Smooth muscle cell of the brain vasculature (primary cell): ENCODE measurements around the gene LTBP2.

Source experiments
- DNase-seq: peaks from one replicate; pipeline ENCODE4 v3.0.0-alpha.2; 2012; ENCODE audit warnings: low read depth, low spot score

LTBP2 gene

GRCh38 chr14:74508292-74508731 lies 103.7 kb downstream of the LTBP2 start:
- DNase-seq: no peak

- no peak for DNase-seq
These were observed 104.2 kb downstream of the LTBP2 start for GRCh38 chr14:74507840-74508239.

- no peak for DNase-seq
These were observed 105.0 kb downstream of the LTBP2 start for GRCh38 chr14:74507085-74507484.

GRCh38 chr14:74506411-74506851 lies 105.6 kb downstream of the LTBP2 start:
- no peak for DNase-seq

GRCh38 chr14:74505831-74506230 lies 106.2 kb downstream of the LTBP2 start:
- no peak for DNase-seq

- no peak for DNase-seq
These were observed 106.9 kb downstream of the LTBP2 start for GRCh38 chr14:74504874-74505720.

DNA sequence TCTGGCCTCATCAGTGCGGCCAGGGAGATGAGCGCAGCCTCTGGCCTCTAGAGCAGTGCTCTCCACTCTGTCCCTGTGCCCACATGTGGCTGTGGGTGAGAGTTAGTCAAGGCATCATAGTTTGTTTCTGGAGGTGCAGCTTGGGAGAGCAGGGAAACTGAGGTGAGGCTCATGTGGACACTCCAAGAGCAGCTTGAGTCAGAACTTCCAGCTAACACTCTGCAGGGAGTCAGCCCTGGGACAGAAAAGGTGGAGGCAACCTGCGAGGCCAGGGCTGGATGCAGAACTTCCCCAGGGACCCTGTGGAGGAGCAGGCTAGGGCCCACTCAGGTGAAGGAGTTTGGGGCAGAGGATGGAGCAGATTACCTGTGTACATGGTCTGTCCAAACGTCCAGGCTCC lies 107.6 kb downstream of the LTBP2 start:
- no peak for DNase-seq

DNA sequence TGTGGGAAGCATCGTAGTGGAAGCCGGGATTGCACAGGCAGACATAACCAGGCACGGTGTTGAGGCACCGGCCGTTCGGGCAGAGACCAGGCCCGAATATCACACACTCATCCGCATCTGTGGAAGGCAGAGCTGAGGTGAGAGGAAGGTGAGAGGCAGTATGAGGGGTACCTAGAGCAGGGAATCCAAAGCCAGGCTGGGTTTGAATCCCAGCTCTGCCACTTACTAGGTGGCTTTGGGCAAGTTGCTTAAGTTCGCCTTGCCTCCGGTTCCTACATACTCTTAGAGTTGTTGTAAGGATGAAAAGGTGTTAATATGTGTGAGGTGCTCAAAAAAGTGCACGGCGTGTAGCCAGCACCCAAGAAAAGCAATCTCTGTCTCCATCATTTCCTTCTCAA lies 108.1 kb downstream of the LTBP2 start:
- no peak for DNase-seq

- DNase-seq: no peak
These were observed 108.6 kb downstream of the LTBP2 start for GRCh38 chr14:74503291-74503937.

DNA sequence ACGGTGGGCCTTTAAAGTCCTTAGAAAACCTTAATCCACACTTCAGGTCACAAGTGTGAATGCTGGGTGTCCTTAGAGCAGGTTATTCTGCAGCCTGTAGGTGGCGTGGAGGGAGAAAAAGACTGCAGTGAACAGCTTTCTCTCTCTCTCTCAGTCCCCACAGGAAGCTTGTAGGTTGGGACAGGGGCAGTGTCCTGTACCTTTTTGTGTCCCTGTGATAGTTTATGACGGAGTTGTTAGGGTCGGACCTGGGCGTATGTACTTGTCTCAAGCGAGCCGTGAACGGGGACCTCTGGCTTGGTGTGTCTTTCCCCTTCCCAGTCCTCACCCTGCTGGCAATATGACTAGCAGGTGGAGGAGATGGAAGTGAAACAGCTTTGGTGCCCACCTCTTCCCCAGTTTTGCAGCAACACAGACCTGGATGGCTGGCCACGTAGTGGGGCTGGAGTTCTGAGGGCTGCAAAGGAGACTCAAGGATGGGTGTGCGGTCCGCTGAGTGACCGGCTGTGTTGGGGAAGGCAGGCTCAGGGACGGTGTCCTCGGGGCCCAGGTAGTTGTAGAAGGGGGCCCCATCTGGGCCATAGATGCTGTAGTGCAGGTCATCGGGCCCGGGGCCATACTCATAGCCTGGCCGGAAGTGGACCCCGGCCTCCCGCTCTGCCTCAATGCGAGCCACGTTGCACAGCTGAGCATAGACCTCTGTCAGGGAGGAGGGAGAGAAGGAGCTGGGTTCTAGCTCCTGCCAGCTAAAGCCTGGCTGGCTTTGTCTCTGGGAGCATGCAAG lies 109.6 kb downstream of the LTBP2 start:
- no peak for DNase-seq

DNA sequence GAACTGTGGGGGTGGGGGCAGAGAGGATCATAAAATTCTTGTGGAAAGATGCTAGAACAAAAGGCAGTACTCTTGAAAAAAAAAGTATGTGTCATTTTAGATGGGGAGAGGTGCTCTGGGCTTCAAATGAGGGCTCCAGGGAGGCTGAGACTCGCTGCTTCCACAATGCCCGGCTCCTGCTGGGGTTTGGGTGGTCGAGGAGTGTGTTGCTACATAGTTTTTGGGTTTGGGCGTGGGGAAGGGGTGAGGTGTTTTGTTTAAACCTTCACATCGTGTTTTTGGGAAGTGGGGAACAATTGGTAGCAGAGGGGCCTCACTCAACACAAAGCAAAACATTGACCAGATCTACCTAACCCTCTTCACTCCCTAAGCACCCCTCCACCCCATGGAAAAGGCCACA lies 110.3 kb downstream of the LTBP2 start:
- no peak for DNase-seq

DNA sequence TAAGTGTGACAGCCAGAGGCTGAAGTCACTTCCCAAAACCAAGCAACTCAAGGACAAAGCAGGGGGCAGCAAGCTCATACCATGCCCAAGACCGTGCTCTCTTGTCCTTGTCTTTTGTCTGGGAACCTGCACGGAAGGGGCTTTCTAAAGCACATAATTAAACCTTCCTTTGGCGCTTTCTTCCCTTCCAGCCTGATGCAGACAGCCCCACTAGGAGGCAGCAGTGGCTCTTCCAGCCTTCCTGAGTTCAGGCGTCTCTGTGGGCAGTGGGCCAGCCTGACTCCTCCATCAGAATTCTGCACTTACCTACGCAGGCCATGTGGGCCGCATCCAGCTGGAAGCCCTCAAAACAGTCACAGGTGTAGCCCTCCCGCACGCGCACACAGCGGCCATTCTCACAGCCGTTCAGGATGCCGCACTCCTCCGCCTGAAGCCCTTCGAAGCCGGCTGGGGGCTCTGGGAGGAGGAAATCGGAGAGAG lies 110.9 kb downstream of the LTBP2 start:
- no peak for DNase-seq

DNA sequence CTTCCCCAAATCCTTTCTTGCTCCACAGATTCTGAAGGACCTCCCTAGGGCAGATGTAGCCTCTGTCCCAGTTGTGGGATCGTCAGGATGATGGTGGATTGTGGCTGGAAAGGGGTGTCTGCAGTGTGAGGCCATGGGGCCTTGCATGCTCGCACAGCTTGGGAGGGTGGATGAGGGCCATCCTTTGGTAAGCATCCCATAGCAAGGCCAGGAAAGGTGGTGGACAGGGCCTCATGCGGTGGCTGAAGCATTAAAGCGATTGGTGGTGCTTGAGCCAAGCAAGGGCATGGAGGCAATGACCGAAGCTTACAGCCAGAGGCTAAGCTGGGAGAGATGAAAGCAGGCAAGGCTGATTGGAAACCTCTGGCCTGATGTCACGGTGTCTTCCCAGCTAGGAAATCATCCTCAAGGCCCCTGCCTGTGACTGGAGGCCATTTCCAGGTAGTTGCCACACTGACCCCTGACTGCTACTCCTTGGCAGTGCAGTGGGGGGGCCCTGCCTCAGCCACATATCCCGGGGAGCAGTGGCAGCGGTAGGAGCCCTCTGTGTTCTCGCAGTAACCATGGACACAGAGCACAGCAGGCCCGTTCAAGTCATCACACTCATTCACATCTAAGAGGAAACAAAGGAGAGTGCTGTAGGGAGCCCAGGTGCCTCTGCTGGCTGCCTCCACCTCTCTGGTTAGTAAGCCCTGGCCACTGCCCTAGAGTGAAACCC lies 111.5 kb downstream of the LTBP2 start:
- no peak for DNase-seq

- DNase-seq: no peak
These were observed 116.7 kb downstream of the LTBP2 start for GRCh38 chr14:74495356-74495755.

DNA sequence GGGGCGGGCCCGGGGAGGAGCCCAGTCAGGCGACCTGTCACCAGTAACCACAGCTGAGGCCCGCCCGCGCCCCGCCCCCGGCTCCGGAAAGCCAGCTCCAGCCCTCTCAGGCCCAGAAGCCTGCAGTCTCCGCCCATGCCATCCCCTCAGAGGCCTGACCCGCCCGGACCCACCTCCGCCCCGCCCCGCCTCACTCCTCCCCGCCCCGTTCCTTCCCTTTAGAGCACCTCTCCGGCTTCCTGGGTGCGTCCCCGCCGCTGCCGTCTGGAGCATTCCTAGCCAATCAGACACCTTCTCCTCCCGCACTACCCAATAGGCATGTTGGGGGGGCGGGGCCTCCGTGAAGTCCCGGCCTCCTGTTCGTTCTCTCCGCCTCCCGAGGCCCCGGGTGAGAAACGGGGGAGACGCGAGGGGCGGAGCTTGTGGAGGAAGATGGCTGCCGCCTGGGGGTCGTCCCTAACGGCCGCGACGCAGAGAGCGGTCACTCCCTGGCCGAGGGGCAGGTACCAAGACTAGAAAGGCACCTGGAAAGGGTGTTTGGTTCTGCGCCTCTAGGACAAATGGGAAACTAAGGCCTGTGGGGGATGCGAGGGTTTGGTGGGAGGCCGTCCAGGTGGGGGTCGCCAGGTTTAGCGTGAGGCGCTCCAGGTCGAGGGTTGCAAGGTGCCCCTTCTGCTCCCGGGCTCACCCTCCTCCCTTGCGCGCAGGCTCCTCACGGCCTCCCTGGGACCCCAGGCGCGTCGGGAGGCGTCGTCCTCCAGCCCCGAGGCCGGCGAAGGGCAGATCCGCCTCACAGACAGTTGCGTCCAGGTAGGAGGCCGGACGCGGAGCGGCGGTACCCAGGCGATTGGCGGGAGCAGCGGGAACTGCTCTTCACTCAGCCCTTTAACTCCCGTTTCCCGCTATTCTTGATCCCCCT lies 118.4 kb downstream of the LTBP2 start, which contains the start of gene ISCA2:
ISCA2 (plus strand) TSS at position 423 of the 919 bp plus-strand sequence; CDS start at position 433, 10 bp downstream.
- peak; percentile 99 for DNase-seq

DNA sequence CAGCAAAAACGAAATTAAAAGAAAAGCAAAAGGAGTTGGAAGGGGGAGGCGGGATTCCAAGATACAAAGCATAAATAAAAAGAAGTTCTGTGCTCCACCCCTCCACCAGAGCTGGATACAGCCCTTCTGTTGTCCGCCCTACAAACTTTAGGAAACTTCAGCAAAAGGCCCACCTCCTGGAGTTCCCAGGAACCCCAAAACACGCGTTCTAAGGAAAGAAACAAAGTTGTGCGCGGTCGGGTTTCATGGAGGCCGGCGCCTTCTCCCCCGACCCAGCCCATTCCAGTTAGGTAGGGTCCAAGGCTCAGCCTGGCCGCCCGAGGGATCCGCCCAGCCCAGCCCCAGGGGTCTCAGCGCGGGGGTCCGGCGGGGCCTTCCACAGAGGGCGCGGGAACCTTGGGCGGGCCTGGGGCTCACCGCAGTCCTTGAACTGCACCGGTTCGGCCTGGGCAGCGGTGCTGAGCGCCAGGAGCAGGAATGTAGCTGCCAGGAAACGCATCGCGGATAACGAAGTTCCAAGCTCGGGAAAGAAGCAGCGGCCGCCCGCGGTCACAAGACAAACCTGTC lies 119.2 kb downstream of the LTBP2 start, which contains the start of gene NPC2:
NPC2 (minus strand) TSS at position 530 of the 567 bp plus-strand sequence; CDS start at position 499, 31 bp downstream.
- no peak for DNase-seq

GRCh38 chr14:74491956-74492775 lies 119.9 kb downstream of the LTBP2 start:
- no peak for DNase-seq

- DNase-seq: no peak
These were observed 121.6 kb downstream of the LTBP2 start for GRCh38 chr14:74490486-74490885.
